ENCODE measurements around the gene SSH3. TPM values are rescaled to one million over a fixed set of nuclear protein-coding genes. Genes with fewer than 3 reads are reported as not detected.

The SSH3 gene
- total RNA-seq, 2 donors from 2014 or later = 70.9 to 101 TPM

- peak overlapping the region; percentile 89 to 91 for H3K27ac ChIP-seq
- peak; percentile 76 for DNase-seq (ENCODE audit: low spot score)
- intact Hi-C loops (cut with DNase I) = loop anchor here (5.0 kb wide), 1 partner anchor 35 kb away; the partner anchor contains the start of gene GRK2
These were observed 1.3 kb upstream of the SSH3 start for GRCh38 chr11:67301951-67302516.

DNA sequence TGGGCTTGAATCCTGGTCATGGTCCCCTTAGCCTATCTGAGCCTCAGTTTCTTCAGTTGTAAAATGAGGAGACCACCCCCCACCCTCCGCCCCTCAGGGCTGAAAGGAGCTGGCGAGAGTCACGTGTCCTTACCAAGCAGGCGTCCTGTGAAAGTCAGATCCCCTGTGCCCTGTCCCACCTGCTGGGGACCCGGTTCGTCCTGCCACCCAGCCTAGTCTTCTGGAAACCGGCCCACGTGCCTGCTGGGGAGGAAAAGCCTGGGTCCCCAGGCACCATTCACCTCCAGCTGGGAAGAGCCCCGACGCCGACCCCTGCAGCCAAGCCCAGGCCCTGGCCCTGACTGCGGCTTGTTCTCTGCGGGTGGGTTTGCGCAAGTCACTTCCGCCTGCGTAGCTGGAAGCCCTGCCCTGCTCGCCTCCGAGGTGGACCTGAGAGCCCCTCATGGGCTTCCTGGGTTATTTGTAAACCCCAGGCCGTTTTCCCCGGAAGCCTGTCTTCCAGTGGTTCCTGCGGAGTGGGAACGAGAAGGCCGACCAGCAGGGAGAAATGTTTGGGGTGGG lies 679 bp upstream of the SSH3 start:
- intact Hi-C loops (cut with DNase I) = loop anchor here (5.0 kb wide), 1 partner anchor 35 kb away; the partner anchor contains the start of gene GRK2
- H3K9me3 ChIP-seq = no peaks in the 10 kb centered on the region
- no peaks in the 10 kb centered on the region for H3K27me3 ChIP-seq (replicated peaks; ENCODE audit: insufficient read depth)
- peak overlapping the region; percentile 85 to 97 for H3K4me3 ChIP-seq
- 20% methylated on average over 22 of the region's 23 CpGs for WGBS
- H3K27ac ChIP-seq = peak overlapping the region; percentile 89 to 91
- DNase-seq (ENCODE audit: low spot score) = no peak
- peaks cover 13% of the 10 kb centered on the region for H3K4me1 ChIP-seq (replicated peaks)
- H3K36me3 ChIP-seq = peaks cover 1 to 9% of the 10 kb centered on the region in 2 donors
- no peak for TF ChIP-seq POLR2AphosphoS5 (IDR thresholded peaks at IDR 0.05)
- TF ChIP-seq CTCF (IDR thresholded peaks at IDR 0.05) = no peak
- no peak for TF ChIP-seq POLR2A (IDR thresholded peaks at IDR 0.05)

More at GRCh38 chr11:67301951-67302516, 1.3 kb upstream of the SSH3 start:
- H3K9me3 ChIP-seq = no peaks in the 10 kb centered on the region
- H3K4me3 ChIP-seq = no peak overlapping the region
- peaks cover 0 to 9% of the 10 kb centered on the region in 2 donors for H3K36me3 ChIP-seq
- peaks cover 13% of the 10 kb centered on the region for H3K4me1 ChIP-seq (replicated peaks)
- TF ChIP-seq POLR2AphosphoS5 (IDR thresholded peaks at IDR 0.05) (peak; percentile 50), CTCF (IDR thresholded peaks at IDR 0.05) (no peak), POLR2A (IDR thresholded peaks at IDR 0.05) (peak; percentile 65)
- WGBS = 47% methylated on average over 15 of the region's 15 CpGs
- no peaks in the 10 kb centered on the region for H3K27me3 ChIP-seq (replicated peaks; ENCODE audit: insufficient read depth)

GRCh38 chr11:67303835-67304411 lies 593 bp downstream of the SSH3 start:
- Histone ChIP-seq H3K9me3 (no peaks in the 10 kb centered on the region), H3K4me1 (replicated peaks) (peaks cover 13% of the 10 kb centered on the region), H3K4me3 (peak overlapping the region; percentile 85 to 97), H3K27ac (peak overlapping the region; percentile 89 to 91), H3K36me3 (peaks cover 9 to 13% of the 10 kb centered on the region in 2 donors), H3K27me3 (replicated peaks; ENCODE audit: insufficient read depth) (no peaks in the 10 kb centered on the region)
- 1% methylated on average over 26 of the region's 43 CpGs for WGBS
- DNase-seq (ENCODE audit: low spot score) = no peak
- intact Hi-C loops (cut with DNase I) = loop anchor here (5.0 kb wide), 1 partner anchor 37 kb away; the partner anchor contains the start of gene GRK2
- TF ChIP-seq CTCF (IDR thresholded peaks at IDR 0.05) (no peak), POLR2A (IDR thresholded peaks at IDR 0.05) (peak; percentile 36), POLR2AphosphoS5 (IDR thresholded peaks at IDR 0.05) (no peak)

DNA sequence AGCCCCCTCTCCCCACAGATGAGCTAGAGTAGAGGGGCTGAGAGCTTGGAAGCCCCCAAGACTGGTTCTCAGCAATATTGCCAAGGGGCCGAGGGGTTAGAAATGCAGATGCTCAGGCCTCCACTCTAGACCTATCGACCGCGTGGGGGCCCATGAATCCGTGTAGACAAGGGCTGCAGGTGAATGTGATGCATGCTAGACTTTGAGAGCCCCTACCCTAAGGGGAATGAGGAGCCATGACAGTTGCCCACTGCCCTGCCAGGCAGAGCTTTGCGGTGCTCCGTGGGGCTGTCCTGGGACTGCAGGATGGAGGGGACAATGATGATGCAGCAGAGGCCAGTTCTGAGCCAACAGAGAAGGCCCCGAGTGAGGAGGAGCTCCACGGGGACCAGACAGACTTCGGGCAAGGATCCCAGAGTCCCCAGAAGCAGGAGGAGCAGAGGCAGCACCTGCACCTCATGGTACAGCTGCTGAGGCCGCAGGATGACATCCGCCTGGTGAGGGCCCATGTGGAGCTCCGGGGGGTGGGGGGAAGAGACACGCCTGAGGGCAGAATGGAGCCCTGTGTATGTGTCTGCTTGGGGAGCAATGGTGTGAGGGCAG lies 1.3 kb downstream of the SSH3 start:
- no peak for DNase-seq (ENCODE audit: low spot score)
- no peak for TF ChIP-seq POLR2A (IDR thresholded peaks at IDR 0.05)
- TF ChIP-seq CTCF (IDR thresholded peaks at IDR 0.05) = no peak
- no peak for TF ChIP-seq POLR2AphosphoS5 (IDR thresholded peaks at IDR 0.05)
- Histone ChIP-seq H3K4me1 (replicated peaks) (peaks cover 13% of the 10 kb centered on the region), H3K4me3 (peak overlapping the region; percentile 85 to 97), H3K27me3 (replicated peaks; ENCODE audit: insufficient read depth) (no peaks in the 10 kb centered on the region), H3K27ac (peak overlapping the region; percentile 89 to 91), H3K36me3 (peaks cover 10 to 16% of the 10 kb centered on the region in 2 donors), H3K9me3 (no peaks in the 10 kb centered on the region)
- intact Hi-C loops (cut with DNase I) = loop anchor here (5.0 kb wide), 1 partner anchor 37 kb away; the partner anchor contains the start of gene GRK2
- WGBS = 49% methylated on average over 13 of the region's 14 CpGs

Measured in prostate gland (tissue), 2 donors.